22Rv1 (cell line): ENCODE data around the gene SLC2A2.

Source experiments
- H3K27ac ChIP-seq: fragments of 450-650 bp; 2 replicates; pipeline ENCODE4 v1.5.1; 2017
- ZFX ChIP-seq: fragments of 450-650 bp; IDR thresholded peaks from 2 replicates; pipeline ENCODE4 v1.6.1; 2017; ENCODE audit warnings: antibody characterized with exemption, borderline replicate concordance
- TF ChIP-seq, protein P1 (sequence below): fragments of 450-650 bp; IDR thresholded peaks from 2 replicates; pipeline ENCODE4 v1.5.1; 2017; ENCODE audit warnings: mild to moderate bottlenecking

SLC2A2 gene

GRCh38 chr3:171028779-171029232 is 2.3 kb upstream of the SLC2A2 start:
- H3K27ac ChIP-seq, result no peak overlapping the region
- TF ChIP-seq, protein P1, sequence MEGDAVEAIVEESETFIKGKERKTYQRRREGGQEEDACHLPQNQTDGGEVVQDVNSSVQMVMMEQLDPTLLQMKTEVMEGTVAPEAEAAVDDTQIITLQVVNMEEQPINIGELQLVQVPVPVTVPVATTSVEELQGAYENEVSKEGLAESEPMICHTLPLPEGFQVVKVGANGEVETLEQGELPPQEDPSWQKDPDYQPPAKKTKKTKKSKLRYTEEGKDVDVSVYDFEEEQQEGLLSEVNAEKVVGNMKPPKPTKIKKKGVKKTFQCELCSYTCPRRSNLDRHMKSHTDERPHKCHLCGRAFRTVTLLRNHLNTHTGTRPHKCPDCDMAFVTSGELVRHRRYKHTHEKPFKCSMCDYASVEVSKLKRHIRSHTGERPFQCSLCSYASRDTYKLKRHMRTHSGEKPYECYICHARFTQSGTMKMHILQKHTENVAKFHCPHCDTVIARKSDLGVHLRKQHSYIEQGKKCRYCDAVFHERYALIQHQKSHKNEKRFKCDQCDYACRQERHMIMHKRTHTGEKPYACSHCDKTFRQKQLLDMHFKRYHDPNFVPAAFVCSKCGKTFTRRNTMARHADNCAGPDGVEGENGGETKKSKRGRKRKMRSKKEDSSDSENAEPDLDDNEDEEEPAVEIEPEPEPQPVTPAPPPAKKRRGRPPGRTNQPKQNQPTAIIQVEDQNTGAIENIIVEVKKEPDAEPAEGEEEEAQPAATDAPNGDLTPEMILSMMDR, result no peak
- TF ChIP-seq ZFX, result no peak

GRCh38 chr3:171028025-171028778 is 1.7 kb upstream of the SLC2A2 start:
- TF ChIP-seq, protein P1, result no peak
- TF ChIP-seq ZFX, result no peak
- no peak overlapping the region for H3K27ac ChIP-seq

GRCh38 chr3:171023566-171023965 is 3.0 kb downstream of the SLC2A2 start:
- TF ChIP-seq, protein P1, result no peak
- no peak for TF ChIP-seq ZFX
- H3K27ac ChIP-seq, result no peak overlapping the region

DNA sequence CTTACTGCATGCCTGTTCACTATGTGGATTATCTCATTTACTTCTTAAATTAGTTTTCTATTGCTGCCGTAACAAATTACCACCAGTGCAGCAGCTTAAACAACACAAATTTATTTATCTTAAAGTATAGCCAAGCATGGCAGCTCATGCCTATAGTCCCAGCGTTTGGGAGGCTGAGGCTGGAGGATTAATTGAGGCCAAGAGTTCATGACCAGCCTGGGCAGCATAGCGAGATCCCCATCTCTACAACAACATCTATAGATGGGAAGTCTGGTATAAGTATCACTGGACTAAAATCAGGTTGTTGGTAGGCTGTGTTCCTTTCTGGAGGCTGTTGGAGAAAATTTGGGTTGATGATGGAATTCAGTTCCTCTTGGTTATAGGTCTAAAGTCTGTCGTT is 5.1 kb downstream of the SLC2A2 start:
- H3K27ac ChIP-seq, result no peak overlapping the region
- TF ChIP-seq ZFX, result no peak
- TF ChIP-seq, protein P1, result no peak

DNA sequence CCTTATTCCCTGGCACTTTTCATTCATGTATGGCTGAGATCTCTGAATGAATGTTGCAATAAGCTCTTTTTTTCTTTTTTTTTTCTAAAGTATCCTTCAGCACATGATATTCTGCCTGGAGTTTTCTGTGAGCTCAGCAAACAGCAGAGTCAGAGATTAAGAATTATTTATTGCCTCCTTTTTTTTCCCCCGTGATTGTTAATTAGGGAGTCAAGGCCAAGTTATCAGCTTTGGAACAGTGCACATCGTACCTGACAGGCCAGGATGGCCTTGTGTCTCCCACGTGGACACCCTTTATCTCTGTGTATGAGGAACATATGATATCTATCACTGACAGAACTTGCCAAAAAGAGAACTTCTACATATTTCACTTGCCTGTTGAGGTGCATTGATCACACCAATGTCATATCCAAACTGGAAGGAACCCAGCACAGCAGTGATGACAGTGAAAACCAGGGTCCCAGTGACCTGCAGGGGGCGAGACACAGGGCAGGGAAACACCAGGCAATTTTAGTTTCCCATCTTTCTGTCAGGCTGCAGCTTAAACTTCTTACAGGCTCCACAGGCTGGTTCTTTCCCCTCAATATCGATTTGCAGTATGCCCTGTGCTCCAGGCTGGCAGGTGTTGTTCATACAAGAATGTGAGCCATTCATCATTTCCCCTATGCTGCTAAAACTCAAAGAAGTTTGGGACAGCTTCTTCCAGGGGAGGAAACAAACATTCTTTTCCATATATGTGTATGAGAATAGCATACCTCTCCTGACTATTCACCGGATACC is 8.2 kb downstream of the SLC2A2 start:
- TF ChIP-seq ZFX, result no peak
- TF ChIP-seq, protein P1, result peak; percentile 50
- H3K27ac ChIP-seq, result no peak overlapping the region

- TF ChIP-seq, protein P1, result no peak
- TF ChIP-seq ZFX, result no peak
- H3K27ac ChIP-seq, result no peak overlapping the region
Measured at GRCh38 chr3:171013822-171014748, 12.4 kb downstream of the SLC2A2 start.
